Kidney tubule cell (primary cell): ENCODE measurements around the gene YWHAB.

Experiments
- DNase-seq: peaks from one replicate; pipeline ENCODE4 v3.0.0-alpha.2; 2018; ENCODE audit warnings: low spot score

Gene YWHAB

GRCh38 chr20:44954211-44954610 lies 68.7 kb downstream of the YWHAB start:
- DNase-seq: no peak

GRCh38 chr20:44955270-44955669 lies 69.8 kb downstream of the YWHAB start:
- DNase-seq: no peak

- no peak for DNase-seq
Observed at GRCh38 chr20:44956410-44956809, 70.9 kb downstream of the YWHAB start.
